ENCODE data around the gene POLE.

The POLE gene

GRCh38 chr12:132673288-132674179 is 13.6 kb downstream of the POLE start:
- no peak for DNase-seq

- DNase-seq: no peak
Observed at GRCh38 chr12:132672678-132673077, 14.5 kb downstream of the POLE start.

GRCh38 chr12:132672116-132672515 is 15.0 kb downstream of the POLE start:
- no peak for DNase-seq

GRCh38 chr12:132669166-132669879 is 17.8 kb downstream of the POLE start:
- DNase-seq: no peak

- no peak for DNase-seq
Observed at GRCh38 chr12:132668191-132669088, 18.7 kb downstream of the POLE start.

GRCh38 chr12:132665794-132666193 is 21.3 kb downstream of the POLE start:
- DNase-seq: no peak

GRCh38 chr12:132665149-132665491 is 22.0 kb downstream of the POLE start:
- DNase-seq: no peak

- no peak for DNase-seq
Observed at GRCh38 chr12:132664206-132665148, 22.7 kb downstream of the POLE start.

- no peak for DNase-seq
Observed at GRCh38 chr12:132662901-132663755, 24.0 kb downstream of the POLE start.

- DNase-seq: no peak
Observed at GRCh38 chr12:132661972-132662371, 25.2 kb downstream of the POLE start.

- no peak for DNase-seq
Observed at GRCh38 chr12:132660996-132661395, 26.1 kb downstream of the POLE start.

GRCh38 chr12:132660052-132660451 is 27.1 kb downstream of the POLE start:
- no peak for DNase-seq

GRCh38 chr12:132659146-132659545 is 28.0 kb downstream of the POLE start:
- no peak for DNase-seq

- DNase-seq: no peak
Observed at GRCh38 chr12:132658149-132658894, 28.8 kb downstream of the POLE start.

GRCh38 chr12:132657004-132657727 is 30.0 kb downstream of the POLE start:
- DNase-seq: no peak

GRCh38 chr12:132653567-132654290 is 33.4 kb downstream of the POLE start:
- no peak for DNase-seq

- DNase-seq: no peak
Observed at GRCh38 chr12:132651444-132652100, 35.6 kb downstream of the POLE start.

- DNase-seq: no peak
Observed at GRCh38 chr12:132649226-132649945, 37.8 kb downstream of the POLE start.

All from activated naive CD4-positive, alpha-beta T cell (primary cell).